ENCODE results near the gene NACC2. TPM values are rescaled to one million over a fixed set of nuclear protein-coding genes. Genes with fewer than 3 reads are reported as not detected.

Gene NACC2
- total and polyA plus RNA-seq, 9 of the 15 experiments (the other 6 are each of a cell fraction or from before 2014, with no cell fraction given) = 0.70 to 25.1 (median 5.6) TPM

GRCh38 chr9:135992486-135993408, 102.3 kb downstream of the NACC2 start (continued):
- no peak for TF ChIP-seq MYBL2 (IDR thresholded peaks at IDR 0.05; ENCODE audit: low read depth)
- no peak for TF ChIP-seq MYBL2 (CRISPR knock-in tag; IDR thresholded peaks at IDR 0.05; ENCODE audit: borderline replicate concordance)
- TF ChIP-seq ELF1 (tag; IDR thresholded peaks at IDR 0.05) = no peak
- no peak for TF ChIP-seq ZNF655 (CRISPR knock-in tag; IDR thresholded peaks at IDR 0.05)
- TF ChIP-seq PREB (CRISPR knock-in tag; IDR thresholded peaks at IDR 0.05) = no peak
- TF ChIP-seq FOS (IDR thresholded peaks at IDR 0.05; ENCODE audit: extremely low read depth, insufficient read length) = no peak
- no peak for TF ChIP-seq NELFE (IDR thresholded peaks at IDR 0.05; ENCODE audit: insufficient read depth, insufficient read length)
- no peak for TF ChIP-seq ATF6 (CRISPR knock-in tag; IDR thresholded peaks at IDR 0.05)
- no peak for TF ChIP-seq ZNF197 (CRISPR knock-in tag; IDR thresholded peaks at IDR 0.05; ENCODE audit: low read depth)
- TF ChIP-seq SP1 (CRISPR knock-in tag; IDR thresholded peaks at IDR 0.05) = peak; percentile 26
- no peak for TF ChIP-seq SMARCC2 (IDR thresholded peaks at IDR 0.05; ENCODE audit: low read depth)
- TF ChIP-seq HDAC8 (tag; IDR thresholded peaks at IDR 0.05) = no peak
- no peak for TF ChIP-seq HCFC1 (IDR thresholded peaks at IDR 0.05; ENCODE audit: low read depth, low read length)
- no peak for TF ChIP-seq SNAPC5 (CRISPR knock-in tag; IDR thresholded peaks at IDR 0.05)
- TF ChIP-seq EZH2 (IDR thresholded peaks at IDR 0.05; ENCODE audit: borderline replicate concordance, low read depth, low read length) = no peak
- TF ChIP-seq MEF2A (IDR thresholded peaks at IDR 0.05; ENCODE audit: control insufficient read depth, low read depth, low read length) = no peak
- TF ChIP-seq BRF2 (IDR thresholded peaks at IDR 0.05; ENCODE audit: borderline replicate concordance, insufficient read depth, insufficient read length) = no peak
- no peak for TF ChIP-seq RFX1 (IDR thresholded peaks at IDR 0.05)
- TF ChIP-seq NR2C2 (CRISPR knock-in tag; IDR thresholded peaks at IDR 0.05) = no peak
- peak; percentile 28; the same call in 1 of the 2 replicates for TF ChIP-seq NR2C2 (tag; IDR thresholded peaks at IDR 0.05)
- TF ChIP-seq HDAC6 (IDR thresholded peaks at IDR 0.05; ENCODE audit: low read depth, low read length) = no peak
- TF ChIP-seq NFIX (CRISPR knock-in tag; IDR thresholded peaks at IDR 0.05; ENCODE audit: low read depth) = peak; percentile 12; the same call in 1 of the 2 replicates

Data from K562 (cell line).